RKO (cell line): Measurements from ENCODE around the gene MTA3.
"Not testable (repeated sequence)": the region's sequence is repeated elsewhere in the genome, so short reads cannot be mapped to it uniquely, and the experiment has no call there.

Experiments
- DNase-seq: peaks from one replicate; pipeline ENCODE4 v3.0.0-alpha.2; 2016; ENCODE audit warnings: low spot score

MTA3 gene

GRCh38 chr2:42663106-42663780 is 94.8 kb downstream of the MTA3 start:
- peak; percentile 76 for DNase-seq

- no peak for DNase-seq
These were observed 95.4 kb downstream of the MTA3 start for GRCh38 chr2:42663828-42664227.

GRCh38 chr2:42673989-42674579 is 105.7 kb downstream of the MTA3 start:
- no peak for DNase-seq

- no peak for DNase-seq
These were observed 107.4 kb downstream of the MTA3 start for GRCh38 chr2:42675815-42676214.

GRCh38 chr2:42685303-42685702 is 116.9 kb downstream of the MTA3 start:
- no peak for DNase-seq

GRCh38 chr2:42693013-42693615 is 124.7 kb downstream of the MTA3 start:
- DNase-seq: no peak

- no peak for DNase-seq
These were observed 125.5 kb downstream of the MTA3 start for GRCh38 chr2:42693688-42694479.

GRCh38 chr2:42696987-42697386 is 128.6 kb downstream of the MTA3 start:
- DNase-seq: no peak

GRCh38 chr2:42698940-42699339 is 130.5 kb downstream of the MTA3 start:
- no peak for DNase-seq

- no peak for DNase-seq
These were observed 138.4 kb downstream of the MTA3 start for GRCh38 chr2:42706836-42707235.

- no peak for DNase-seq
These were observed 139.7 kb downstream of the MTA3 start for GRCh38 chr2:42708179-42708578.

- no peak for DNase-seq
These were observed 143.5 kb downstream of the MTA3 start for GRCh38 chr2:42711896-42712295.

GRCh38 chr2:42712934-42713333 is 144.5 kb downstream of the MTA3 start:
- no peak for DNase-seq

- DNase-seq: no peak
These were observed 145.5 kb downstream of the MTA3 start for GRCh38 chr2:42713920-42714319.

GRCh38 chr2:42714686-42715085 is 146.3 kb downstream of the MTA3 start:
- no peak for DNase-seq

- DNase-seq: no peak
These were observed 153.5 kb downstream of the MTA3 start for GRCh38 chr2:42721898-42722297.

GRCh38 chr2:42722320-42723190 is 154.1 kb downstream of the MTA3 start:
- peak; percentile 57 for DNase-seq

GRCh38 chr2:42723465-42723864 is 155.0 kb downstream of the MTA3 start:
- DNase-seq: no peak

- no peak for DNase-seq
These were observed 156.5 kb downstream of the MTA3 start for GRCh38 chr2:42724886-42725285.

GRCh38 chr2:42725657-42726056 is 157.2 kb downstream of the MTA3 start:
- no peak for DNase-seq

GRCh38 chr2:42726680-42727079 is 158.2 kb downstream of the MTA3 start:
- DNase-seq: no peak

GRCh38 chr2:42731316-42731715 is 162.9 kb downstream of the MTA3 start:
- DNase-seq: not testable (repeated sequence)
